Renal pelvis (tissue), 3 donors: ENCODE data around the gene FMR1. TPM values are rescaled to one million over a fixed set of nuclear protein-coding genes. Genes with fewer than 3 reads are reported as not detected.

Experiments used
- polyA plus RNA-seq, 3 donors: library from polyadenylated mRNA; unstranded; fragments of 120-200 nt; gene quantifications; one replicate each; pipeline ENCODE4 v1.2.1, GENCODE V29; 2013; ENCODE audit not compliant: insufficient read length in 3 of 3

FMR1 gene
- polyA plus RNA-seq, 3 donors, result 65.3 to 106 (median 86.4) TPM

Other genes with a start within 250 kb of the FMR1 start
- under 1 TPM in 1 of 3 donors, not detected in 2; 0.16 TPM for gene FMR1NB, start 69.4 kb downstream of the FMR1 start, polyA plus RNA-seq